Hepatocyte (in vitro differentiated cells): ENCODE results near the gene SPDYE6.

ENCODE experiments used
- EZH2 ChIP-seq: fragments of 200-600 bp; sonication (generic); IDR thresholded peaks from 2 replicates; pipeline ENCODE4 v1.6.1; 2016; ENCODE audit warnings: antibody characterized with exemption, mild to moderate bottlenecking, borderline replicate concordance
- TF ChIP-seq, protein P1 (sequence below): fragments of 200-600 bp; sonication (generic); IDR thresholded peaks from 2 replicates; pipeline ENCODE4 v1.5.1; 2016; ENCODE audit warnings: antibody characterized with exemption, mild to moderate bottlenecking; ENCODE audit not compliant: poor library complexity

DNA sequence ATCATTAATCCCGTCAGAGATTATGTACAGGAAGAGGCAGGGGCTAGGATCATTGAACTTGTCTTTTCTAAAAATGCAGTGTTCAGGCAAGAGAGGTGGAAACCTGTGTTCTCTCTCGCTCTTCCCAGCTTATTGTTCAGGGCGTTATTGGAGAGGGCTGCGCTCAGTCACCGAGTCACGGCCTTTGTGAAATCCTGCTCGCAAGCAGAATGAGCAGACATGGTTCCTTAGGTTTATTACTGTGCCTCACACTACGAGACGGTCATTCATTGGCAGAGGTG lies 39.3 kb upstream of the SPDYE6 start:
- TF ChIP-seq, protein P1, sequence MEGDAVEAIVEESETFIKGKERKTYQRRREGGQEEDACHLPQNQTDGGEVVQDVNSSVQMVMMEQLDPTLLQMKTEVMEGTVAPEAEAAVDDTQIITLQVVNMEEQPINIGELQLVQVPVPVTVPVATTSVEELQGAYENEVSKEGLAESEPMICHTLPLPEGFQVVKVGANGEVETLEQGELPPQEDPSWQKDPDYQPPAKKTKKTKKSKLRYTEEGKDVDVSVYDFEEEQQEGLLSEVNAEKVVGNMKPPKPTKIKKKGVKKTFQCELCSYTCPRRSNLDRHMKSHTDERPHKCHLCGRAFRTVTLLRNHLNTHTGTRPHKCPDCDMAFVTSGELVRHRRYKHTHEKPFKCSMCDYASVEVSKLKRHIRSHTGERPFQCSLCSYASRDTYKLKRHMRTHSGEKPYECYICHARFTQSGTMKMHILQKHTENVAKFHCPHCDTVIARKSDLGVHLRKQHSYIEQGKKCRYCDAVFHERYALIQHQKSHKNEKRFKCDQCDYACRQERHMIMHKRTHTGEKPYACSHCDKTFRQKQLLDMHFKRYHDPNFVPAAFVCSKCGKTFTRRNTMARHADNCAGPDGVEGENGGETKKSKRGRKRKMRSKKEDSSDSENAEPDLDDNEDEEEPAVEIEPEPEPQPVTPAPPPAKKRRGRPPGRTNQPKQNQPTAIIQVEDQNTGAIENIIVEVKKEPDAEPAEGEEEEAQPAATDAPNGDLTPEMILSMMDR, result no peak
- TF ChIP-seq EZH2, result no peak
